ENCODE results near the gene CAPS.

CAPS gene

GRCh38 chr19:5923356-5923755 lies 9.3 kb downstream of the CAPS start:
- no peak for DNase-seq (ENCODE audit: low read depth in 2 of 2)
- H3K4me3 ChIP-seq (replicated peaks in 1 of 2; ENCODE audit: low read depth in 2 of 2, low read length in 2 of 2) = no peak overlapping the region

DNA sequence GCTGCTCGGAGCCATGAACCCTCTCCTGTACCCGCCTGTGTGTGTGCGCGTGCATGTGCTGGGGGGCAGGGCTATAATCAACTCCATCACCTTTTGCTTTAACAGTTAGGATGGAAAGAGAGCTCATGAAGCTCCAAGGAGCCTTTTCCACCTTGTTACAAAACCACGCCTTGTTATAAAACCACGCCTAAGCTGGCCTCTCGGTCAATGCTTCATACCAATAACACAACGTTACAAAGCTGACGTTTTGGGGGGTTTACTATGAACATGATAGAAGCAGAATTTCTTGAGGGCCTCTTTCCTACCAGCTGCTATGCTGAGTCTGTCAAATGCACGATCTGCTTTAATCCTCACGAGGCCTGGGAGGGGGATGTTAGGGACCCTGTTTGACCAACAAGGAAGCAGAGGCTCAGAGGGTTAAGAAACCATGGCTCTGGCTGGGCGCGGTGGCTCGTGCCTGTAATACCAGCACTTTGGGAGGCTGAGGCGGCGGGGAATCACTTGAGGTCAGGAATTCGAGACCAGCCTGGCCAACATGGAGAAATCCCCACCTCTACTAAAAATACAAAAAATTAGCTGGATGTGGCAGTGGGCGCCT lies 11.9 kb downstream of the CAPS start:
- no peak overlapping the region for H3K4me3 ChIP-seq (replicated peaks in 1 of 2; ENCODE audit: low read depth in 2 of 2, low read length in 2 of 2)
- DNase-seq (ENCODE audit: low read depth in 2 of 2) = no peak
- no peak for TF ChIP-seq CTCF (IDR thresholded peaks at IDR 0.05; ENCODE audit: low read depth, low read length)

More at GRCh38 chr19:5923356-5923755, 9.3 kb downstream of the CAPS start:
- no peak for TF ChIP-seq CTCF (IDR thresholded peaks at IDR 0.05; ENCODE audit: low read depth, low read length)

GRCh38 chr19:5926641-5927440 lies 12.8 kb downstream of the CAPS start:
- peak; percentile 53 to 64 for DNase-seq (ENCODE audit: low read depth in 2 of 2)
- H3K4me3 ChIP-seq (replicated peaks in 1 of 2; ENCODE audit: low read depth in 2 of 2, low read length in 2 of 2) = no peak overlapping the region
- TF ChIP-seq CTCF (IDR thresholded peaks at IDR 0.05; ENCODE audit: low read depth, low read length) = no peak

DNA sequence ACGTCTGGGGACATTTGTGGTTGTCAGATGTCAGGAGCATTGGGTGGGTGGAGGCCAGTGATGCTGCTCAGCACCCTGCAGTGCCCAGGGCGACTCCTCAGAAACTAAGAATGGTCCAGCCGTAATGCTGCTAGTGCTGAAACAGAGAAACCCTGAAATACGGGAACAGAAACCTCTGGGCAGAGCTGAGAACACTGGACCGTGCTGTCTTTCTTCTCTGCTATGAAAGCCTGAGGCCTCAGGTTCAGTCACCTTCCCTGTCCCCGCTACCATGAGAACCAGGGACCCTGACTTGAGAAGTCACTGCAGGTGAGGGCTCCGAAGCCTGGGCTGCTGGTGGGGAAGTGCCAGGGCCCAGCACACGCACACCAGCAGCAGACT lies 13.4 kb downstream of the CAPS start:
- DNase-seq (ENCODE audit: low read depth in 2 of 2) = no peak
- no peak for TF ChIP-seq CTCF (IDR thresholded peaks at IDR 0.05; ENCODE audit: low read depth, low read length)
- no peak overlapping the region for H3K4me3 ChIP-seq (replicated peaks in 1 of 2; ENCODE audit: low read depth in 2 of 2, low read length in 2 of 2)

DNA sequence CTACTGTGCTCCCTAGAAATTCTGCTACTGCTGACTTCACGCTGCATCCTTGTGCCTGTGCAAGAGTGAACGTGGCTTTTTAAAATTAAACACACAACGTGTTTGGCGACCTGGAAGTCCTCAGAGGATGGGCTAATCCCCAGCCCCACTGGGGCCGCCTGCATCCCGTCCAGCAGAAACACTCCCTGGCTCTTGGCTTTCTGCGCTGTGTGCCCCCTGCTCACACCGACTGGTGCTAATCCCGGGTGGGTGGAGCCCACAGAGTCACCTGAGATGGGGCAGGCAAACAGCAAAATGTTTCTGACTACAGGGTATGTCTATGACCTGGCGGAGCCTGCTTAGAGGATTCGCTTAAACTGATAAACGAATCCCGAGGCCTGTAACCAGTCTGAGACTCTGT lies 15.1 kb downstream of the CAPS start:
- no peak overlapping the region for H3K4me3 ChIP-seq (replicated peaks in 1 of 2; ENCODE audit: low read depth in 2 of 2, low read length in 2 of 2)
- TF ChIP-seq CTCF (IDR thresholded peaks at IDR 0.05; ENCODE audit: low read depth, low read length) = no peak
- DNase-seq (ENCODE audit: low read depth in 2 of 2) = no peak

GRCh38 chr19:5929625-5930024 lies 15.6 kb downstream of the CAPS start:
- no peak overlapping the region for H3K4me3 ChIP-seq (replicated peaks in 1 of 2; ENCODE audit: low read depth in 2 of 2, low read length in 2 of 2)
- DNase-seq (ENCODE audit: low read depth in 2 of 2) = no peak
- TF ChIP-seq CTCF (IDR thresholded peaks at IDR 0.05; ENCODE audit: low read depth, low read length) = no peak

All from cardiac fibroblast (primary cell).